A549 (cell line): ENCODE data around the gene IKZF4.
"Not testable (repeated sequence)": the region's sequence is repeated elsewhere in the genome, so short reads cannot be mapped to it uniquely, and the experiment has no call there.

Source experiments
- BHLHE40 ChIP-seq: IDR thresholded peaks from 2 replicates; pipeline ENCODE4 v1.6.1; 2012; ENCODE audit warnings: low read depth, low read length, inconsistent platforms
- EHF ChIP-seq: fragments of 250-450 bp; sonication (Bioruptor Pico); IDR thresholded peaks from 2 replicates; pipeline ENCODE4 v1.5.0; 2020; ENCODE audit warnings: mild to moderate bottlenecking
- EP300 ChIP-seq, 2 experiments: fragments of >200 bp; sonication (Bioruptor Twin); formaldehyde crosslinking; IDR thresholded peaks; 2 replicates in 1 of 2; 3 replicates in 1 of 2; pipeline ENCODE4 v1.6.1; 2016 to 2017
- FOSB ChIP-seq: fragments of 250-450 bp; sonication (Bioruptor Pico); IDR thresholded peaks from 2 replicates; pipeline ENCODE4 v1.5.0; 2020; ENCODE audit warnings: mild to moderate bottlenecking, moderate library complexity
- PBX3 ChIP-seq: IDR thresholded peaks from 2 replicates; pipeline ENCODE4 v1.6.1; 2012
- RAD21 ChIP-seq, 2 experiments: fragments of >200 bp in 1 of 2; sonication (Bioruptor Twin) in 1 of 2; formaldehyde crosslinking in 1 of 2; IDR thresholded peaks in 1 of 2; conservative IDR thresholded peaks in 1 of 2; 2 replicates in 1 of 2; 3 replicates in 1 of 2; pipeline ENCODE4 v1.6.1; 2012 to 2018; ENCODE audit warnings: inconsistent platforms in 1 of 2
- ZNF302 ChIP-seq: fragments of 250-450 bp; sonication (Bioruptor Pico); IDR thresholded peaks from 2 replicates; pipeline ENCODE4 v1.9.0; 2021; ENCODE audit warnings: inconsistent platforms, mild to moderate bottlenecking, moderate library complexity
- TF ChIP-seq, protein P1 (sequence below): fragments of >200 bp; sonication (Bioruptor Twin); formaldehyde crosslinking; IDR thresholded peaks from 3 replicates; pipeline ENCODE4 v1.5.1; 2016

- TF ChIP-seq FOSB (CRISPR knock-in tag); RAD21 (conservative IDR thresholded peaks at IDR 0.05 in 1 of 2, IDR thresholded peaks at IDR 0.05 in 1 of 2); EHF (CRISPR knock-in tag); EP300 (IDR thresholded peaks at IDR 0.05); BHLHE40; PBX3; ZNF302 (CRISPR knock-in tag): not testable (repeated sequence)
- TF ChIP-seq, protein P1, sequence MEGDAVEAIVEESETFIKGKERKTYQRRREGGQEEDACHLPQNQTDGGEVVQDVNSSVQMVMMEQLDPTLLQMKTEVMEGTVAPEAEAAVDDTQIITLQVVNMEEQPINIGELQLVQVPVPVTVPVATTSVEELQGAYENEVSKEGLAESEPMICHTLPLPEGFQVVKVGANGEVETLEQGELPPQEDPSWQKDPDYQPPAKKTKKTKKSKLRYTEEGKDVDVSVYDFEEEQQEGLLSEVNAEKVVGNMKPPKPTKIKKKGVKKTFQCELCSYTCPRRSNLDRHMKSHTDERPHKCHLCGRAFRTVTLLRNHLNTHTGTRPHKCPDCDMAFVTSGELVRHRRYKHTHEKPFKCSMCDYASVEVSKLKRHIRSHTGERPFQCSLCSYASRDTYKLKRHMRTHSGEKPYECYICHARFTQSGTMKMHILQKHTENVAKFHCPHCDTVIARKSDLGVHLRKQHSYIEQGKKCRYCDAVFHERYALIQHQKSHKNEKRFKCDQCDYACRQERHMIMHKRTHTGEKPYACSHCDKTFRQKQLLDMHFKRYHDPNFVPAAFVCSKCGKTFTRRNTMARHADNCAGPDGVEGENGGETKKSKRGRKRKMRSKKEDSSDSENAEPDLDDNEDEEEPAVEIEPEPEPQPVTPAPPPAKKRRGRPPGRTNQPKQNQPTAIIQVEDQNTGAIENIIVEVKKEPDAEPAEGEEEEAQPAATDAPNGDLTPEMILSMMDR: not testable (repeated sequence)
Observed at GRCh38 chr12:56003376-56003775, 17.5 kb upstream of the IKZF4 start.
